ENCODE data around the gene FNDC4.

The FNDC4 gene

GRCh38 chr2:27492557-27492956 lies 2.4 kb downstream of the FNDC4 start:
- Histone ChIP-seq H4K20me1 (ENCODE audit: insufficient read depth, low read length, poor library complexity, severe bottlenecking) (no peaks in the 10 kb centered on the region), H2AFZ (ENCODE audit: low read length) (no peak overlapping the region), H3K79me2 (ENCODE audit: insufficient read depth, low read length) (no peaks in the 10 kb centered on the region), H3K27me3 (ENCODE audit: insufficient read depth, low read length, poor library complexity, severe bottlenecking) (no peaks in the 10 kb centered on the region), H3K9me3 (ENCODE audit: insufficient read depth, low read depth, low read length) (no peaks in the 10 kb centered on the region), H3K36me3 (ENCODE audit: insufficient read depth, low read length) (no peaks in the 10 kb centered on the region), H3K4me2 (ENCODE audit: low read depth, low read length, poor library complexity, severe bottlenecking) (no peak overlapping the region), H3K4me3 (ENCODE audit: low read length, poor library complexity, severe bottlenecking) (no peak overlapping the region), H3K9ac (ENCODE audit: low read depth, low read length, poor library complexity, severe bottlenecking) (no peak overlapping the region), H3F3A (ENCODE audit: low read depth) (no peaks in the 10 kb centered on the region), H3K9me2 (replicated peaks; ENCODE audit: low read depth, low read length) (no peaks in the 10 kb centered on the region), H3K4me1 (ENCODE audit: insufficient read depth, low read length, poor library complexity, severe bottlenecking) (peaks cover 7% of the 10 kb centered on the region)
- no peak for TF ChIP-seq CTCF (conservative IDR thresholded peaks at IDR 0.05; ENCODE audit: low read length)
- no peak for TF ChIP-seq EZH2phosphoT487 (IDR thresholded peaks at IDR 0.05; ENCODE audit: borderline replicate concordance)

- Histone ChIP-seq H3K79me2 (ENCODE audit: insufficient read depth, low read length) (no peaks in the 10 kb centered on the region), H3K9ac (ENCODE audit: low read depth, low read length, poor library complexity, severe bottlenecking) (peak within 1 kb of the TSS; percentile 59), H3K4me3 (ENCODE audit: low read length, poor library complexity, severe bottlenecking) (peak within 1 kb of the TSS; percentile 79), H4K20me1 (ENCODE audit: insufficient read depth, low read length, poor library complexity, severe bottlenecking) (no peaks in the 10 kb centered on the region), H3K4me1 (ENCODE audit: insufficient read depth, low read length, poor library complexity, severe bottlenecking) (peaks cover 7% of the 10 kb centered on the region), H3F3A (ENCODE audit: low read depth) (no peaks in the 10 kb centered on the region), H3K4me2 (ENCODE audit: low read depth, low read length, poor library complexity, severe bottlenecking) (peak within 1 kb of the TSS; percentile 93), H2AFZ (ENCODE audit: low read length) (peak within 1 kb of the TSS; percentile 93), H3K27me3 (ENCODE audit: insufficient read depth, low read length, poor library complexity, severe bottlenecking) (no peaks in the 10 kb centered on the region), H3K9me3 (ENCODE audit: insufficient read depth, low read depth, low read length) (no peaks in the 10 kb centered on the region), H3K9me2 (replicated peaks; ENCODE audit: low read depth, low read length) (no peaks in the 10 kb centered on the region), H3K36me3 (ENCODE audit: insufficient read depth, low read length) (no peaks in the 10 kb centered on the region)
- no peak for TF ChIP-seq EZH2phosphoT487 (IDR thresholded peaks at IDR 0.05; ENCODE audit: borderline replicate concordance)
- TF ChIP-seq CTCF (conservative IDR thresholded peaks at IDR 0.05; ENCODE audit: low read length): no peak
These were observed 5.3 kb downstream of the FNDC4 start, which contains the start of gene IFT172 for GRCh38 chr2:27489498-27490397. TSS of gene IFT172 (minus strand) at chr2:27489743. CDS start at chr2:27489653, 90 bp downstream.

DNA sequence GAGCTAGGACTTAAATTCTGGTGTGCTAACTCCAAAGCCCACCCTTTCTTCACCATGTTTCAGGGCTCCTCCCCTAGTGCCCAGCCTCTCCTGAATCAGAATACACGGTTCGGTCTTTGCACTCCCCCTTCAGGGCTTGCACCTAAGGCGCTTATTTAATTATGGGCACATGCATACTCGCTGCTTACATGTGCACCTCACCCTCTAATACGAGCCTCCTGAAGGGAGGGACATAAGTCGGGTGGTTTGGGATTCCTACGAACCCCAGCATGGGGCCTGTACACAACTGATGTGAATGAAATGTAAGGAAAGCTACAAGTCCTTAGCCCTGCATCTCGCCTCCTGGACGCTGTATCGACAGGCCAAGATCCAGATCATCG lies 5.9 kb downstream of the FNDC4 start:
- no peaks in the 10 kb centered on the region for H4K20me1 ChIP-seq (ENCODE audit: insufficient read depth, low read length, poor library complexity, severe bottlenecking)
- peak; percentile 36; the same call in 1 of the 2 replicates for TF ChIP-seq CTCF (conservative IDR thresholded peaks at IDR 0.05; ENCODE audit: low read length)
- no peak for TF ChIP-seq EZH2phosphoT487 (IDR thresholded peaks at IDR 0.05; ENCODE audit: borderline replicate concordance)
- H3K9ac ChIP-seq (ENCODE audit: low read depth, low read length, poor library complexity, severe bottlenecking): peak overlapping the region; percentile 59

More for the DNA sequence above, 5.9 kb downstream of the FNDC4 start:
- no peaks in the 10 kb centered on the region for H3F3A ChIP-seq (ENCODE audit: low read depth)
- H3K4me3 ChIP-seq (ENCODE audit: low read length, poor library complexity, severe bottlenecking): peak overlapping the region; percentile 79
- H3K36me3 ChIP-seq (ENCODE audit: insufficient read depth, low read length): no peaks in the 10 kb centered on the region
- peak overlapping the region; percentile 87 for H2AFZ ChIP-seq (ENCODE audit: low read length)
- H3K79me2 ChIP-seq (ENCODE audit: insufficient read depth, low read length): no peaks in the 10 kb centered on the region
- peak overlapping the region; percentile 93 for H3K4me2 ChIP-seq (ENCODE audit: low read depth, low read length, poor library complexity, severe bottlenecking)
- H3K9me2 ChIP-seq (replicated peaks; ENCODE audit: low read depth, low read length): no peaks in the 10 kb centered on the region
- peaks cover 7% of the 10 kb centered on the region for H3K4me1 ChIP-seq (ENCODE audit: insufficient read depth, low read length, poor library complexity, severe bottlenecking)
- no peaks in the 10 kb centered on the region for H3K27me3 ChIP-seq (ENCODE audit: insufficient read depth, low read length, poor library complexity, severe bottlenecking)
- H3K9me3 ChIP-seq (ENCODE audit: insufficient read depth, low read depth, low read length): no peaks in the 10 kb centered on the region

Measured in Loucy (cell line).